HG02943 (cell line): ENCODE results near the gene PRSS48.
"Not testable (repeated sequence)": the region's sequence is repeated elsewhere in the genome, so short reads cannot be mapped to it uniquely, and the experiment has no call there.

Experiments
- ATAC-seq: cut with Tn5 transposase; IDR thresholded peaks from one replicate; pipeline ENCODE4 v1.9.1; 2021; ENCODE audit warnings: mild to moderate bottlenecking, low read depth, moderate library complexity; ENCODE audit not compliant: unreplicated experiment

Gene PRSS48

DNA sequence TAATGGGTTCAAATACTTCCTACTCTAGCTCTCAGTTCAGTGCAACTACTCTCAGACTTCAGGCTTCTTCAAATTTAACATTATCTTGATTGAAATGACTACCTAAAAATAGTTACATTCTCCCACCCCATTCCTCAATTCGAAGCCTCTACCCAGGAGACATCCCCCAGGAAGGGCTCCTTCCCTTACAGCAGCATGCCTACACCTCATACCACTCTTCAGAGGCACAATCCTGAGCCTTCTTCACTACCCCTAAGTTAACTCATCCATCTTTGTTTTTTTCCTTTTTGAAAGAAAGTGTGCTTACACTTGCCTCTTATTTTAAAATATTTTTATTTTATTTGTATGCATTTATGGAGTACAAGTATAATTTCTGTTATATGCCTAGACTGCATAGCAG, 17.2 kb upstream of the PRSS48 start:
- ATAC-seq = no peak

DNA sequence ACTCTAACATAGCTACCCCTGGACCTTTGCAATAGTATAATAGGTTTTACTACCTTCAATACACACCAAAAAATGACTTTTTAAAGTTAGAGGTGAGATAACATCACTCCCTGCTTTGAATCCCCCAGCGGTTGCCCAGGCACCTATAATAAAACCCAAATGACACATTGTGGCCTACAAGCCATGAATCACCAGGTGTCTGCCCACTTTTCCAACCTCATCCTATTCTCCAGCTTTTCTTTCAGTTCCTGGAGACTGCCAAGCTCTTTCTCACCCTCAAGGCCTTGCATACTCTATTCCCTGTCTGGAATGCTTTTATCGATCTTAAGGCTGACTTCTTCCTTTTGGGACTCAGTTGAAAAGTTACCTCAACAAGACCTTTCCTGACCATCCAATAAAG, 16.4 kb upstream of the PRSS48 start:
- ATAC-seq = no peak

DNA sequence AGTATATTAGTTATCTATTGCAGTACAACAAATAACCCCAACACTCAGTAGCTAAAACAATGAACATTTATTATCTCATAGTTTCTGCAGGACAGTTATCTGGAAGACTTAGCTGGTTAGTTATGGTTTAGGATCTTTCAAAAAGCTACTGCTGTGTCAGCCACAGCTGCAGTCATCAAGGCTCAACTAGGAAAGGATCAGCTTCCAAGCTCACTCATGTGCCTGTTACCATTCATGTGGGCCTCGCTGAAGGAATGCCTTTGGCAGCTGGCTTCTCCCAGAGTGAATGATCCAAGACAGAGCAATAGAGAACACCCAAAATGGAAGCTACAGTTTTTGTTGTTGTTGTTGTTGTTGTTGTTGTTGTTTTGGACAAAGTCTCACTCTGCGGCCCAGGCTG, 13.5 kb upstream of the PRSS48 start:
- no peak for ATAC-seq

DNA sequence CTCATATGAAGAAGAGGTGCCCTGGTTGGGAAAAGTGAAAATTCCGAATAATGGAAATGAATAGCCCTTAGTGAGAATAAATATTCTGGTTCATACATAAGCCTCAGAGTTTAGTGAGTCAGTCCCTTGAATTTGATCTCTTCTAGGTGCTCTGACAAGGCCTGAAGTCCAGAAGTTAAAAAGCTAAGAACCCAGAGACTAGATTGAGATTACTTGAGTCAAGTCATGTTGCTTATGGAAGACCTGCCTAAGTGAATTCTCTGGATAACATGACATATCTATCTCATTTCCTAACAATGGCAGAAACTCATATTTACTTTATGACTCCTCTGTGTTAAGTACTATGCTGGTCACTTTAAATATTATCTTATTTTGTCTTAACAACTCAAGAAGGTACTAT, 10.5 kb upstream of the PRSS48 start:
- ATAC-seq = no peak

DNA sequence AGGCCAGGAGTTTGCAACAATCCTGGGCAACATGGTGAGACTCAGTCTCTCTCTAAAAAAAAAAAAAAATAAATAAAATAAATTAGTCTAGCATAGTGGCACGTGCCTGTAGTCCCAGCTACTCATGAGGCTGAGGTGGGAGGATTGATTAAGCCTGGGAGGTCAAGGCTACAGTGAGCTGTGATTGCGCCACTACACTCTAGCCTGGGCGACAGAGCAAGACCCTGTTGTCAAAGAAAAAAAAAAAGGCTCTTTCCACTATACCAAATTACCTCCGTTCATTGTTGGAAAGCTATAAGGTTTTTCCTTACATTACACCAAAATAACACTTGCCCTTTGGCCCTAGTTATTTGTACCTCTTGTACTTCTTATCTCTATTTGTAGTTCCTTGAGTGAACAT, 9.9 kb upstream of the PRSS48 start:
- ATAC-seq = no peak

DNA sequence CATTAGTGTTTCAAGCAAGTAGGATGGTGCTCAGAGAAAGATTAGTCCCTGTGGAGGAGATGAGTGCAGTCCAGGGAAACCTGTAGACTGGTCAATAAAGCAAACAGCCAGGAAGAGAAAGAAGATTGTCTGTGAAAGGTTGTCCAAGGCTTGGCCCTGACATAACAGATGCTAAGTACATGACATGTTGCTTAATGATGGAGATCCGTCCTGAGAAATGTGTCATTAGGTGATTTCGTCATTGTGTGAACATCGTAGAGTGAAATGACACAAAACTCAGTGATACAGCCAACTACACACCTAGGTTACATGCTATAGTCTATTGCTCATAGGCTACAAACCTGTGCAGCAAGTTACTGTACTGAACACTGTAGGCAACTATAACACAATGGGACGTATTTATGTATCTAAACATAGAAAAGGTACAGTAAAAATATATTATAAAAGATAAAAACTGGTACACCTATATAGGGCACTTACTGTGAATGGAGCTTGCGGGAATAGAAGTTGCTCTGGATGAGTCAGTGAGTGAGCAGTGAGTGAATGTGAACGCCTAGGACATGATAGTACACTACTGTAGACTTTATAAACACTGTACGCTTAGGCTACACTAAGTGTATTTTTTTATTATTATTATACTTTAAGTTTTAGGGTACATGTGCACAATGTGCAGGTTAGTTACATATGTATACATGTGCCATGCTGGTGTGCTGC, 9.0 kb upstream of the PRSS48 start:
- no peak for ATAC-seq

DNA sequence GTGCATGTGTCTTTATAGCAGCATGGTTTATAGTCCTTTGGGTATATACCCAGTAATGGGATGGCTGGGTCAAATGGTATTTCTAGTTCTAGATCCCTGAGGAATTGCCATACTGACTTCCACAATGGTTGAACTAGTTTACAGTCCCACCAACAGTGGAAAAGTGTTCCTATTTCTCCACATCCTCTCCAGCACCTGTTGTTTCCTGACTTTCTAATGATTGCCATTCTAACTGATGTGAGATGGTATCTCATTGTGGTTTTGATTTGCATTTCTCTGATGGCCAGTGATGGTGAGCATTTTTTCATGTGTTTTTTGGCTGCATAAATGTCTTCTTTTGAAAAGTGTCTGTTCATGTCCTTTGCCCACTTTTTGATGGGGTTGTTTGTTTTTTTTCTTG, 8.1 kb upstream of the PRSS48 start:
- not testable (repeated sequence) for ATAC-seq

DNA sequence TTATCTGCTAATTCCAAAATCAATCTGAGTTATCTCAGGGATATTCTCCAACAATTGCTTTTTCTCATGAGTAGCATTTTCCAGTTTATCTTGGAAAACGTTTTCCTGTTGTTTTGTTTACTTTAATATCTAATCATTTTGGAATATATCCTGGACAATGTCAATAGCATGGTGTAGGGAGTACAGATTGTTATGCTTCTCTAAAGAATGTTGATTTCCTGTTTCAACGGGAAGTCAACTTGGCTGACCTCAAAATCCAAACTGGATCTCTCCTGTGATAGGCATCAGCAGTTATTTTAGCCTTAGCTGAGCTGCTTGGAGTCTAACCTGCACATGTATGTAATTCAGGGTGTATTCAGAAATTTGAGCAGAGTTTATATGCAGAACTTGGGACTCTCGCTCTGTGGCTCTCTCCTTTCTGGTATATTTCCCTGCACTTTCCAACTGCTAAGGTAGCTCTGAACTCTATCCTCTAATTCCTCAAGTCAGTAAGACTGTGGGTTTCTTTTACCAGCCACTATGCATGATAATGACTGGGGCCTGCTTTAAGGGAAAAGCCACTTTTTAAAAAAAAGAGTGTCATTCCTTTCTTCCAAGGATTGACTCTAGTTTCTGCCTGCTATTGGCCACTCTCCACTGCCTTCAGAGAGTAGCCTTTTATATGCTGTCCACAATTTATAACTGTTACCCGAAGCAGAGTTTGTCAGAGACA, 7.7 kb downstream of the PRSS48 start:
- ATAC-seq = no peak

DNA sequence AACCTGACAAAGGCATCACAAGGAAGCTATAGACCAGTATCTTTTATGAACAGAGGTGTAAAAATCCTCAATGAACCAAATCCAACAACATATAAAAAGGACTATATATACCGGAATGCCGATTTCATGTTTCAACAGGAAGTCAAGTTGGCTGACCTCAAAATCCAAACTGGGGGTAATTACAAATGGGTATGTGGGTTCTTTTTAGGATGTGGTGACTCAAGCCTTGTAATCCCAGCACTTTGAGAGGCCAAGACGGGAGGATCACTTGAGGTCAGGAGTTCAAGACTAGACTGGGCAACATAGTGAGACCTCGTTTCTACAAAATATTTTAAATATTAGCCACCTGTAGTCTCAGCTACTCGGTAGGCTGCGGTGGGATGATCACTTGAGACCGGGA, 10.4 kb downstream of the PRSS48 start:
- no peak for ATAC-seq

DNA sequence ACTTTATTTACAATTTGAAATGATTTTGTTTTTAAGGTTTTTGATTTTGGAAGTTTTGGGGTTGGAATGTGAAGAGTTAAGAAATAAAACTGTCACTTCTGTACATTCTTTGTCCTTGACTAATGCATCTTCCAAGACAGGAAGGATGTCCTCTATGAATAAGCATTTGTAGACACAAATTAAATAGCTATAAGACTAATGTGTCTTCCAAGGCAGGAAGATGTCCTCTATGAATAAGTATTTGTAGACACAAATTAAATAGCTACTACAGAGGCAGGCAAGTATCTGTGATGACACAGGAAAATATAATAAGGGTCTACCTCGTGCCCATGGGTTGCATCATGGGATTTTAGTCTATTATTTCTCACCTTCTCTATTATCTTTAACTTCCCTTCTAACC, 14.5 kb downstream of the PRSS48 start:
- ATAC-seq = no peak

DNA sequence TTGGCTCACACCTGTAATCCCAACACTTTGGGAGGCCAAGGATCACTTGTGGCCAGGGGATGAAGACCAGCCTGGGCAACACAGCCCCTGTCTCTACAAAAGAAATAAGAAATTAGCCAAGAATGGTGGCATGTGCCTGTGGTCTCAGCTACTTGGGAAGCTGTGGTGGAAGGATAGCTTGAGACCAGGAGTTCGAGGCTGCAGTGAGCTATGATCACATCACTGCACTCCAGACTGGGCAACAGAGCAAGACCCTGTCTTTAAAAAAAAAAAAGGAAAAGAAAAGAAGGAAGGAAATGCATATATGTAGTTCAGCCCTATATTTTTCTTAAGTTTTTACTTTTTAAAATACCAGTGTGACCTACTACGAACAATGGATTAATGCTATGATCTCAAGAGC, 15.1 kb downstream of the PRSS48 start:
- ATAC-seq = no peak

DNA sequence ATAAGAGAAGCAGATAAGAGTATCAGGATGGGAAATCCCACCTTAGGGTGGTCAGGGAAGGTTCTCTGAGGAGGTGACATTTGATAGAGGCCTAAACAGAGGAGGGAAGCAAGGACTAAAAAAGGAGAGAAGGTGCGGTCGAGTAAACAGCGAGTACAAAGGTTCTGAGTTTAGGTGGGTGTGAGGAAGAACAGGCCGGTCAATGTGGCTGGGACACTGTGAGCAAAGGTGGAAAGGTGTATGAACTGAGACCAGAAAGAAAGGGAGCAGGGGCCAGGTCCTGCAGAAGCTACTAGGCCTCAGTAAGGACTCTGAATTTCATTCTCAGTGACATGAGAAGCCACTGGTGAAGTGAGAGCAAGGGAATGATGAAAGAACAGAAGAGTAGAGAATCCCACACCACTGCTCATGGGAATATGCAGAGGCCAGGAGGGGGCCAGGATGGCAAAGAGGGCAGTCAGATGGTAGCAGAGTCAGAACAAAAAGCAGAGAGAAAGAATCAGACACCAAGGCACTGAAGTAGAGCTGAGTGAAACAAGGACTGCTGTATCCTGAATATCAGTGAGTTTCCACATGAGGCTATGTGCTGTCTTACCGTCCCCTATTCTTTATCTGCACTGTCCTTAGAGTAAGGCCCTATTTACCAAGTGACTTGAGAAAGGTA, 18.0 kb downstream of the PRSS48 start:
- ATAC-seq = no peak

DNA sequence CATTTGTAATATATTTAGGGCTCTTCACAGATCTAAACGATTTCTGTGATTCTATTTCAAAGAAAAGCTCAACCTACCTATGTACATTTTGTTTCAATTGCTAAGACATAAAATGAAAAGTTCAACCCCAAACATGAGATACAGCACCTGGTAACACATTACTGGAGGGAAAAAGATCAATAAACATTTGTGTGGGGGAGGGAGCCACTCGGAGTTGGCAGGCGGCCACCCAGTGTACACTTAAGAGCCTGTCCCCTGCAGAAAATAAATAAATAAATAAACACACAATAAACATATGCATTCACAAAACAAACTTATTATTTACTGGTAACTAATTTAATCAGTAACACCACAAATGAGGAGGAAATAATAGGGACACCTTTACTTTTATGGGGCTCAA, 19.3 kb downstream of the PRSS48 start:
- no peak for ATAC-seq

DNA sequence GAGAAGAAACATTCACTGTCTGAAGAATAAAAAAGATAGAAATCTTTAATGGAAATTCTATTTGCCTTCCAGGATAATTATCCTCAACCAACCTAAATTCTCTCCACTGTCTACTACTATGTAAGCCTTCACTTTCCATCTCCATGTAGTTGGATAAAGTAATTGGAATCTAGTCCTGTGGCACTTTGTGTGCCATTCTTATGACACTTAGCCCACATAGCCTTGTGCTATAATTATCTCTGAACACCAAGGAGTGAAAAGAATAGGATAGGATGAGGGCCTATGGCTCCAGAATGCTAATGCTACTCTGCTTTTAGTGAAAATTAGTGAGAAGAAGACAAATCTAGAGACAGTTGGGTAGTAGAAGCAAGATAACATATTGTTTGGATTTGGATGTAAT, 20.2 kb downstream of the PRSS48 start:
- no peak for ATAC-seq

DNA sequence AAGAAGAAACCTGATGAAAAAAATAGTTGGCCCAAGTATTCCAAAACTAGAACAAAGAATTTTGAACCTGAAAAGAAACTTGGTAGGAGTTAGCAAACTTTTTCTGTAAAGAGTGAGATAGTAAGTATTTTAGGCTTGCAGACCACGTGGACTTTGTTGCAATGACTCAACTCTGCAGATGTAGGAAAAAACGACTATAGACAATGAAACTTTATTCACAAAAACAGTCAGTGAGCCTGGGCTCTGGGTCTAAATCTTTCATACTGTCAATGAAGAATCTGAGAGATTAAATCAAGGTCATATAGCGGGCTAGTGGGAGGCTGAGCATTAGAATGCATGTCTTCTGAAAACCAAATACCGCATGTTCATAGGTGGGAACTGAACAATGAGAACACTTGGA, 25.5 kb downstream of the PRSS48 start:
- no peak for ATAC-seq

DNA sequence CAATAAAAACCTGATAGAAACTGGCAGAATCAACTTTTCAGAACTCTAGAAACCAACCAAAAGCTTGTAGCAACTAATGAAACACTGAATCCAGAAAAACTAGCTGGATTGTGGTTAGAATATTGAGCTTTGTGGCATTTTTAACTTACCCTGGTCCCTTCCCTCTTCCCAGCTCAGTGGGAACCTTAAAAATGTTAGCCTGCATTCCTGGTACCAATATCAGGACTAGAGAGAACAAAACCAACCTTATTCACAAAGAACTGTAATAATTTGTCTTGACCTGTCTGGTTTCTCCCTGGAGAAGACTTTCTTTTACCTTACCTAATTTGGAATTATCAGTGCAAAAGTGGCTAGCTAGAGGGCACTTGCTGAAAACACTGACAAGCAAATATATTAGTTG, 27.3 kb downstream of the PRSS48 start:
- no peak for ATAC-seq

DNA sequence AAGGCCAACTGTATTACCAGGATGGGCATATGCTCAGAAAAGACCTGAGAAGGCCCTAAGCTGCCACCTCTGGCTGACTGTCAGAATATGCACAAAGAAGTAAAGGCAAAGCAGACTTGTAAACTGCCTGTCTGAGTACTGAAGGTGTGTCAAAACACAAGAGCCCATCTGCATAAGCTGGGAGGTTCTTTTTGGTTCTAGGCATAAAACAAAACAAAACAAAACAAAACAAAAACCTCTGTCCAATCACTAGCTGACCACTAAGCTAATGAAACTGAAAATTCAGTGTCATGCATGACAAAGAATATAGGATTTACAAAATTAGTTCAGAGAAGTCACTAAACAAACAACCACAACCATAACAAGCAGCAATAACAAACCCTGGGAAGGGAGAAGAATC, 27.8 kb downstream of the PRSS48 start:
- ATAC-seq = peak; percentile 75

DNA sequence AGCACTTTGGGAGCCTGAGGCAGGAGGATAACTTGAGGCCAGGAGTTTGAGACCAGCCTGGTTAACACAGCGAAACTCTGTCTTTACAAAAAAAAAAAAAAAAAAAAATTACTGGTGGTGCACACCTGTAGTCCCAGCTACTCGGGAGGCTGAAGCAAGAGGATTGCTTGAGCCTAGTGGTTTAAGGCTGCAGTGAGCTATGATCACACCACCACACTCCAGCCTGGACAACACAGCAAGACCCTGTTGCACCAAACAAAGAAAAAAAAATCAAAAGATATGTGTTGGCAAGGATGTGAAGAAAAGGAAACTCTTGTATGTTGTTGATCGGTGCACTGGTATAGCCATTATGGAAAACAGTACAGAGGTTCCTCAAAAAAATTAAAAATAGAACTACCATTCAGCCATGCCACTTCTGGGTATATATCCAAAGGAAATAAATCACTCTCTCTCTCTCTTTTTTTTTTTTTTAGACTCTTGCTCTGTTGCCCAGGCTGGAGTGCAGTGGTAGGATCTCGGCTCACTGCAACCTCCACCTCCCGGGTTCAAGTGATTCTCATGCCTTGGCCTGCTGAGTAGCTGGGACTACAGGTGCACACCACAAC, 33.3 kb downstream of the PRSS48 start:
- ATAC-seq = no peak

DNA sequence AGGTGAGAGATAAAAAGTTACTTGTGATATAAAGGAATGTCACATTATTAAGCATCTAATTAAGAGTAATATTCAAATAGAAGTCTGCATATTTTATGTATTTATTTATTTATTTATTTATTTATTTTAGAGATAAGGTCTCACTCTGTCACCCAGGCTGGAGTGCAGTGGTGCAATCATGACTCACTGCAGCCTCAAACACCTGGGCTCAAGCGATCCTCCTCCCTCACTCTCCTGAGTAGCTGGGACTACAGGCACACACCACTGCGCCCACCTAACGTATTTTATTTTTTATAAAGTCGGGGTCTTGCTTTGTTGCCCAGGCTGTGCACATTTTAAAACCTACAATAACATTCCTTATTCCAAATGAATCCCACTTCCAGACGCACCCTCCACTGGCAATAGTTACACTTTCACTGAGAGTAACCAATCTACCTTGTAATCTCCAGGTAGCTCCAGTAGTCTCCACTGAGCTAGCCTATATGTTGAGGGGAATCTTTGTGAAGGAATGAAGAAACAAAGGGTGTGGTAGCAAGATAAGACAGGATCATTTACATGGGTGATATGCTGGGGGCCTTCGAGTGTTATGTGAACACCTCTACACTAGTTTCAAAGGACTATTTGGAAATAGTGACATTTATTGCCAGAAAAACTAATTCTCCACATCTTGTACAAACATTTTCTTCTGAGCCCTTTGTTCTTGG, 36.5 kb downstream of the PRSS48 start:
- no peak for ATAC-seq

DNA sequence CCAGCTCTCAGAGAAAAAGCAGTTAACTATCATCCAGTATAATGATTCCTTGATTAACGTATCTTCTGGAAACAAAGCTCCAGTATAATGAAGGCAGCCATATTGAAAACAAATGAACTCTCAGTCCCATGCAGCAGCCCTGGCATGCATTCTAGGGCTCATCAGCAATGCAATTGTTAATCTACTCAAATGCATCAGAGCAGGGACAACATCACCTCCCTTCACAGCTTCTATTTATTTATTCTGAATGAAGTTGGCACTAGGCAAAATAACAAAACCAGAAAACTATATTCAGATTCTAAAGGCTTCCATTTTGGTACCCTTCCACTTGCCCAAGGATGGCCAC, 37.0 kb downstream of the PRSS48 start:
- no peak for ATAC-seq

DNA sequence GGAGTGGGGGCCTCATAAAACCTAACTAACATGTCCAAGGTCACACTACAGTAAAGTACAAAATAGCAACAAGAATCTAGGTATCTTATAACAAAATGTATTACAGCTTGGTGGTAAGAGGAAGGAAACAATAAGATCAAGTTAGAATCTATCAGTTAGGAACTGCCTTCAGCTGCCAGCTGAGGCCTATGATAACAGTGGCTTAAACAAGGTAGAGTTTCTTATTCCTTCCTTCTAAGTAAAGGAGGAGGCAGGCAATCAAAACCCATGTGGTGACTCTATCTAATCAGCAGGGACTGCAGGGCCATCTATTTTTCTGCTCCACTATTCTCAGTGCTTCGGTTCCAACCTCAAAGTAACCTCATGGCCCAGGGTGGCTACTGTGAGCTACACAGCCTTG, 37.5 kb downstream of the PRSS48 start:
- no peak for ATAC-seq
